GM19193 (cell line): Measurements from ENCODE around the gene TMPRSS9.

Experiments used
- POLR2A ChIP-seq: IDR thresholded peaks from 4 replicates; pipeline ENCODE4 v1.6.1; 2011; ENCODE audit not compliant: insufficient read depth, insufficient read length; ENCODE audit errors: extremely low read depth

Gene TMPRSS9

DNA sequence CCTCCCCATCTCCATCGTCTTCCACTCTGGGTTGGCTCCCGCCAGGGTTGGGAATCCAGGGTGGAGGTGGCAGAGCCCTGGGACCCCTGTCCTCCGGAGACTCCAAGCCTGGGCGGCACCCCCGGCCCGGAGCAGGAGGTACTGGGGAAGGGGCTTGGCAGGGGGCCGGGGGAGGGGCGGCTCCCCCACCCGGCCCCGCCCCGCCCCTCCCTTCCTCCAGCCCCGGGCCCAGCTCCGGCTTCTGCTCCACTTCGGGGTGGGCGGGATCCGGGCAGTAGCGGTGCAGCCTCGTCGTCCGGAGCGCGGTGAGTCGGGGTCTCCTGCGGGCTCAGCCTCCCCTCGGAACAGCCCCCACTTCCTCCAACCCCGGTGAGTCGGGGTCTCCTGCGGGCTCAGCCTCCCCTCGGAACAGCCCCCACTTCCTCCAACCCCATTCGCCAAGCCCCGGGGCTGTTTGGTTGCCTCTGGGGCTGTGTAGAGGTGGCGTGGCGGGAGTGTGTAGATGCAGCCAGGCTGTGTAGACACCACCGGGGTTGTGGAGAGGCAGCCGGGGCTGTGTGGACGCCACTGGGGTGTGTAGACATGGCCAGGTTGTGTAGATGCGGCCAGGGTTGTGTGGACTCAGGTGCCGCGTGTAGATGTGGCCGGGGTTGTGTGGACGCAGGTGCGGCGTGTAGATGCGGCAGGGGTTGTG, at the start of gene TMPRSS9:
Gene TMPRSS9, plus strand, starts transcription at position 274 of the 694 bp plus-strand sequence. CDS start 29,521 bp downstream, outside the sequence.
- TF ChIP-seq POLR2A: no peak

DNA sequence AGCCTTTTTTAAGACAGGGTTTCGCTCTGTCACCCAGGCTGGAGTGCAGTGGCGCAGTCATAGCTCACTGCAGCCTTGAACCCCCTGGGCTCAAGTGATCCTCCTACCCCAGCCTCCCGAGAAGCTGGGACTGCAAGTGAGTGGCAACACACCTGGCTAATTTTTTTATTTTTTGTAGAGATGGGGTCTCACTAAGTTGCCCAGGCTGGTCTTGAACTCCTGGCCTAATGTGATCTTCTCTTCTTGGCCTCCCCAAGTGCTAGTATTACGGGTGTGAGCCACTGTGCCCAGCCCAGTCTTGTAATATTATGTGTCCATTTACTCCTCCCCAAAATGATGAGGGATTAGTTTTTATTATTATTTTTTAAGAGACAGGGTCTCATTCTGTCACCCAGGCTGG, 49.0 kb upstream of the TMPRSS9 start:
- TF ChIP-seq POLR2A: no peak

DNA sequence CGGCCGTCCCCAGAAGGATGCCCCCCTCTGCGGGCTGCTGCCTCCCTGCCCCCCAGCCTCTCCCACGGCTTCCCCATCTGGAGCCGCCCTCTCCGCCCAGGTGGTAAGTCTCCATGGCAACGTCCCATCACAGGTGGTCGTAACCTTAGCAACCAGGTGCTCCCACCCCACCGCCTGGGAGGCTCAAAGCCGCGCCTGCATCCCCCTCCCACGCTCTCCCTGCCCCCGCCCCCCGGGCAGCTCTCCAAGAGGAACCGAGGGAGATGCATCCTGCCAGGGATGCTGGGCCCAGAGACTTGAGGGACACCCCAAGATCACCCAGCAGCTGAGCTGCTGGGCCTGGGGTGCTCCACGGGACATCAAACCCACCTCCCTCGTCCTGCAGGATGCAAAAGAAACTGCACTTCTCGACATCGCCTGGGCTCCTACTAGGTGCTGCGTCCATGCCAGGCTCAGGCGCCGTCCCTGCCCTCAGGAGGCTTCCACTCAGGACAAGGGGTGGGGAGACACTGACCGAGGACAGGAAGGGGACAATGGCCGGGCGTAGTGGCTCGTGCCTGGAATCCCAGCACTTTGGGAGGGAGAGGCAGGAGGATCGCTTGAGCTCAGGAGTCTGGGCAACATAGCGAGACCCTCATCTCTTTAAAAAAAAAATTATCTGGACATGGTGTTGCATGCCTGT, 47.1 kb upstream of the TMPRSS9 start:
- no peak for TF ChIP-seq POLR2A

DNA sequence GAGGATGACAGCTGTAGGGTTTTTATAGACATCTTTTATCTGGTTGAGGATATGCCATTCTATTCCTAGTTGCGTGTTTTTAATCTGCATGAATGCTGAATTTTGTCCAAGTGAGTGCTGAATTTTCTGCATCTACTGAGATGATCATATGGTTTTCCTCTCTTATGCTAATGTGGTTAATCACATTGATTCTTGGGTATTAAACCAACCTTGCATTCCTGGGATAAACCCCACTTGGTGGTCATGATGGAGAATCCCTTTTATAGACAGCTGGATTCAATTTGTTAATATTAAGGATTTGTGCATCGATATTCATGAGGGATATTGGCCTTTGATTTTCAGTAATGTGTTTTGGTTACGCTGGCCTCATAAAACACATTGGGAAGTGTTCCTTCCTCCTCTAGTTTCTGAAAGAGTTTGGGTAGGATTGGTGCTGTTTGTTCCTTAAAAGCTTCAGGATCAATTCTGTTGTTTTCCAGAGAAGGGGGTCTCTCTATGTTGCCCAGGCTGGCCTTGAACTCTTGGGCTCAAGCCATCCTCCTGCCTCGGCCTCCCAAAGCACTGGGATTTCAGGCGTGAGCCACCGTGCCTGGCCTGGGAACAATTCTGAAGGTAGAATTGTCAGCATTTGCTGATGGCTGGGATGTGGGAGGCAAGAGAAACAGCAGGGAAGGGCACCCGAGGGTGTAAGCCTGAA, 44.8 kb upstream of the TMPRSS9 start:
- no peak for TF ChIP-seq POLR2A

DNA sequence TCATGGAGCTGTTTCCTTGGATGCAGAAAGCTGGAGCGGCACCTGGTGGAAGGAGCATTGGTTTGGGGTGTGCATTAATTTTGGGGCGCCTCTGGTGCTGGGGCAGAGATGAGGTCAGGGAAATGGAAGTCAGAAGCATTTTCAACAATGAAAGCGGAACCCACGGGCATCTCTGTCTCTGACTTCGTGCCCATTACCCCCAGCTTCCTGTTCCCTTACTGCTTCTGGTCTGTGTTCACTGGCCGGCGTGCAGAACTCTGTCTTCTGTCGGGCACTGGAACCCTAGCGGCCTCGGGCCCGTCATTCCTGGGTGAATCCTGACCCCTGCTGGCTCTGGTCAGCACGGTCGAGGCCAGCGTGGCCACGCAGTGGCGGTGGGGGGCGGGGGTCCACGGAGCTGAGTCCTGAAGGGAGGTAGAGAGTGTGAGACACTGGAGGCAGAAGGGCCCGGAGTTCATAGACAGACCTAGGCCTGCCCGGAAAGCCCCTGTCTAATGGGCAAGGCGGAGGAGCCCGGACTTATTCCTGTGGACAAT, 44.2 kb upstream of the TMPRSS9 start:
- no peak for TF ChIP-seq POLR2A

DNA sequence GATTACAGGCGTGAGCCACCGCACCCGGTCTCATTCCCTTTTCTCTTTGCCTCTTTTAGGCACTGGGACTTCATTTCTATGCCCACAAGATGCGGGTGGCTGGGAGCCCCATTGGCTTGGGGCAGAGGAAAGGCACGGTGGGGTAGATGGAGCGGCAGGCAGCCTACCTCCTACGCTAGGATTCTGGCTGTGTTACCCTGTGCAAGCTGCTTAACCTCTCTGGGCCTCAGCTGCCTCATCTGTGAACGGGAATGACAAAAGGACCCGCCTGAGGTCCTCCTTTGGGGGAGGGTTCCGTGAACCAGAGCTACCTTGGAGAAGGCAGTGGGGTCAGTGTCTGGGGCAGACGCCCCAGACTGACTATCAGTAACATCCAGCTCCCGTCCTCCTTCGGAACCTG, 42.8 kb upstream of the TMPRSS9 start:
- no peak for TF ChIP-seq POLR2A

DNA sequence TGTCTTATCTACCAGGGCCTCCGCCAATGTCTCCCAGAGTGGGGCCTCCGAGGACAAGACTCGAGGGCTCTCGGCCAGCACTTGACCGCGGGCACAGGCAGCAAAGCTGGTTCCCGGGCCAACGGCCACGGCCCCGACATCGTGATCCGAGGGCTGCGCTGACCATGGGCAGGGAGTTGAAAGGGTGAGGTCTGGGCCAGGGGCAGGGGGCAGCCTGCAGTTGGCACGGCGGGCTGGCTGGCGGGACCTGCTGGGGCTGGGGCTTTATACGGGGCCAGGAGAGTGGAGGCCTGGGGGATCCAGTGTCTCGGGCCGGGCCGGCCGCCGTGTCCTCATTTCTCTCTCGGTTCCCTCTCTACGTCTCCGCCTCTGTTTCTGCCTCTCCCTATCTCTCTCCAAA, 42.3 kb upstream of the TMPRSS9 start:
- TF ChIP-seq POLR2A: no peak

DNA sequence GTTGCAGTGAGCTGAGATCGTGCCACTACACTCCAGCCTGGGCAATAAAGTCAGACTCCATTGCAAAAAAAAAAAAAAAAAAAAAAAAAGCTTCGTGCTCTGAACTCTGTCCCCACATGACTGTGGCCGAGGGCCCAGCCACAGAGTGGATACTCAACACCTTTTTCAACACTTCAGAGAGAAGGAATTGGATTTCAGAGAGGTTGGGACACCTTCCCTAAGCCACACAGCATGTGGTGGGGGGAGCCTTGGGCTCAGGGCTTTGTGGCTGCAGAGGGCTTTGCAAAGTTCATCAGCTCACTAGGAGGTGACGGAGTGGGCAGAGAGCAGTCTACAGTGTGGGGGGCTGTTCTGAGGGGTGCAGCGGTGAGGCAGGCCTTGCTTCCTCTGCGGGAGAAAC, 41.1 kb upstream of the TMPRSS9 start:
- TF ChIP-seq POLR2A: no peak

DNA sequence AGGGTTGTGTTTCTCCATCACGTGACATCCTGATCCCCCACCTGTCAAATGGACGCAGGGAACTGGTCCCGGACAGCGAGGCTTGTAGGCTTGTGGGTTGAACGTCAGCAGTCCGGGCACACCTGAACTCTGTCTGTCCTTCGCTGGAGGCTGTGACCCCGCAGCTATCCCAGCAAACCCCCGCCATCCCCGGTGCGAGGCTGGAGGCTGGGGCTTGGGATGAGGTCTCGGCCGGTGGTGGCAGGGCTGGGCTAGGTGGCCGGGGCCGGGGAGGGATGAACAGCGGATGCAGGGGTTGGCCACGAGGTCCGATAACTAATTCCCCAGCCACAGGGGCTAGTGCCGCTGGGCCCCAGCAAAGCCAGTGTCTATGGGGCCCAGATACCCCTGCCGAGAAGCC, 40.5 kb upstream of the TMPRSS9 start:
- TF ChIP-seq POLR2A: no peak

DNA sequence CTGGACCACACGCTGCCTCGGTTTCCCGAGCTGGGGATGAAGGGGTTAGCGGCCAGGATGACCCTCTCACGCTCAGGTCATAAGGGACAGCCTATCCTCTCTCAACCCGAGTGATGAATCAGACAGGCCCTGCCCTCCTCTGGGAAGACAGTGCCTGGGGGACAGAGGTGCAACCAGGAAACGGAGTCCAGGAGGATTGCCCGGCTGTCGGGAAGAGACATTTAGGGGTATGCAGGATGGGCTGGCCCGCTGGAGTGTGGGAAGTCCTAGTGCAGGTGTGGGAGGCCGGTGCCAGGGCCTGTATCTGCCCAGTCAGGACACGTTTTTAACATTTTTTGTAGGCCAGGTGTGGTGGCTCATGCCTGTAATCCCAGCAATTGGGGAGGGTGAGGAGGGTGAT, 40.0 kb upstream of the TMPRSS9 start:
- TF ChIP-seq POLR2A: no peak

DNA sequence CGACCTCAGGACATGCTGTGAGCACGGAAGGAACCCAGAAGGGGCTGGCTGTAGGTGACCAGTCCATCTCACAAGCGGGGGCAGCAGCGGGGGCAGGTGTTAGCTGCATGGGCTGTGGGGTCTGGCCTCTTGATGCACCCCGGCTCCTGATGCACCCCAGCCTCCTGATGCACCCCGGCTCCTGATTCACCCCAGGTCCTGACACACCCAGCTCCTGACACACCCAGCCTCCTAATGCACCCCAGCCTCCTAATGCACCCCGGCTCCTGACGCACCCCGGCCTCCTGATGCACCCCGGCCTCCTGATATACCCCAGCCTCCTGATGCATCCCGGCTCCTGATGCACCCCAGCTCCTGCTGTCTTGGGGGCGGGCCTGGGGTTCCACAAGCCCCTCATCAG, 39.1 kb upstream of the TMPRSS9 start:
- TF ChIP-seq POLR2A: no peak

DNA sequence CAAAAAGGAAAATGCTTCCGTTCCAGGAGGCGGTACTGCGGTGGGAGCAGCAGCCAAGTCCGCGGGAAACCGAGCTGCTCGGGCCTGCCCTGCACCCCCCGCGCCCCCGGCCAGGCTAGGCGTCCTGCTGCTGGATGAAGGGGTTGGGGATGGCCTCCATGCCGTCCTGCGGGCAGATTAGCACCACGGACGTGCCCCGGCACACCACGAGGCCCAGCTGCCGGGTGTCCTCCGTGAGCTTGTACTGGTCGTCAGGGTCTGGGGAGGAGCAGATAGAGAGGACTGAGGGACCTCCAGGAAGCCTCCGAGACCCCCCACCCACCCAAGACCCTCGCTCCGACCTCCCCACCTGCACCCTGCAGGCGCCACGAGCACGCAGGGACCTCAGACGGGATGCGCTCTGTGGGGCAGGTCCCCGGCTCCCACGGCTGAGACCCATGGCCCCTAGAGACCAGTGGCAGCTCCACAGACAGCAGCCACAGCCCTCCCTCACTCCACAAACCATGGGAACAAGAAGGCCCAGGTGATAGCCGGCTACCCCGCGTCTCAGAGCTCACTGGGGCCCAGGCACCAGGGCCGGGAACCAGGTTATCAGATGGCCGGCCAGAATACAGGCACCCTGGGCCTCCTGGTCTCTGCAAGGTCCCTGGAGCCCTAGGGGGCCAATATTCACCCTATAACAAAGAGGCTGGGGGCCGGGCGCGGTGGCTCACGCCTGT, 38.3 kb upstream of the TMPRSS9 start:
- TF ChIP-seq POLR2A: no peak

DNA sequence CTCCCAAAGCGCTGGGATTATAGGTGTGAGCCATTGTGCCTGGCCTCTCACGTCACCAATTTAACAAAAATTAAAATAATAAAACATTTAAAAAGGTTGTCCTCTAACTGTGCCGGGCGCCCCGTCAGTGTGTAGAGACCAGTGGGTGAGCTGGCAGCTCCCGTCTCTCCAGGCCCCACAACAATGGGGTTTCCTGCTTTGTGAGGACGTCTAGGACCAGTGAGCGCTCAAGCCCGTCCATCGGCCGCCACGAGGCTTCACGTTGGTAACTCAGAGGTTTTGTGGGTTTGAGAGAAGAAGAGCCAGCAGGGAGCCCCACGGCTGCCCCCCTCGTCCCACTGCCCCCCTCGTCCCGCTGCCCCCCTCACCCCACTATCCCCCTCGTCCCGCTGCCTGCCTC, 36.4 kb upstream of the TMPRSS9 start:
- TF ChIP-seq POLR2A: no peak

DNA sequence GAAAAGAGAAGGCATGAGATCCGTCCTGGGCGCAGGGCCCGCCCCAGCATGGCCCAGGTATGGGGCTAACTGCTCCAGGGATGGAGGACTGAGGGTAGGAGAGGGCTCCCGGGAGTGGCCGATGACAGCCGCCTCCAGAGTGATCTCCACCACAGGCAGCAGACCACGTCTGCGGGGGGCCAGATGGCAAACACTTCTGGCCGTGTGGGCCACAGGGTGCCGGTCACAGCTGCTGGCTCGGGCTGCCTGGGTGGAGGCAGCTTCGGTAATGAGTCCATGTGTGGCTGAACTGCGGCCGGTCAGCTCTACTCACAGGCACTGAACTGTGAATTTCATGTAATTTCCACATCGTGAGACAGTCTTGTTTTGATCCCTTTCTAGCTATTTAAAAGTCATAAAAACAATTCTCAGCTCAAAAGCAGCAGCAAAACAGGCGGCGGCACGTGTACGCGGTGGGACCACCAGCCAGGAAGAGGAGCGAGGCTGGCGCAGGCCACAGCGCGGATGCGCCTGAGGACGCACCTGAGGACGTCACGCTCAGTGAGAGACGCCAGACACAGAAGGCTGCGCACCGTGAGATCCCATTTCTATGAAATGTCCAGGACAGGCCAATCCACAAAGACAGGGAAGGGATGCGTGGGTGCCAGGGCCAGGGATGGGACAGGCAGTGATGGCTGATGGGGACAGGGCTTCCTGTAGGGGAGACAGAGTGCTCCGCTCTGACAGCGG, 35.7 kb upstream of the TMPRSS9 start:
- no peak for TF ChIP-seq POLR2A
